GM19023 (cell line): ENCODE measurements around the gene PEX5L.
A peak's percentile ranks its signal among the peaks of the same experiment; 100 is the strongest.
"Not testable (repeated sequence)": the region's sequence is repeated elsewhere in the genome, so short reads cannot be mapped to it uniquely, and the experiment has no call there.

ENCODE experiments used
- ATAC-seq: cut with Tn5 transposase; IDR thresholded peaks from one replicate; pipeline ENCODE4 v1.9.1; 2021; ENCODE audit warnings: mild to moderate bottlenecking, moderate library complexity; ENCODE audit not compliant: unreplicated experiment

The PEX5L gene, protein sequence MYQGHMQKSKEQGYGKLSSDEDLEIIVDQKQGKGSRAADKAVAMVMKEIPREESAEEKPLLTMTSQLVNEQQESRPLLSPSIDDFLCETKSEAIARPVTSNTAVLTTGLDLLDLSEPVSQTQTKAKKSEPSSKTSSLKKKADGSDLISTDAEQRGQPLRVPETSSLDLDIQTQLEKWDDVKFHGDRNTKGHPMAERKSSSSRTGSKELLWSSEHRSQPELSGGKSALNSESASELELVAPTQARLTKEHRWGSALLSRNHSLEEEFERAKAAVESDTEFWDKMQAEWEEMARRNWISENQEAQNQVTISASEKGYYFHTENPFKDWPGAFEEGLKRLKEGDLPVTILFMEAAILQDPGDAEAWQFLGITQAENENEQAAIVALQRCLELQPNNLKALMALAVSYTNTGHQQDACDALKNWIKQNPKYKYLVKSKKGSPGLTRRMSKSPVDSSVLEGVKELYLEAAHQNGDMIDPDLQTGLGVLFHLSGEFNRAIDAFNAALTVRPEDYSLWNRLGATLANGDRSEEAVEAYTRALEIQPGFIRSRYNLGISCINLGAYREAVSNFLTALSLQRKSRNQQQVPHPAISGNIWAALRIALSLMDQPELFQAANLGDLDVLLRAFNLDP

GRCh38 chr3:180036671-180037455 lies at the start of gene PEX5L:
Gene PEX5L (minus strand): TSS chr3:180036937. CDS start chr3:180036599, 338 bp downstream.
- ATAC-seq: peak; percentile 89

DNA sequence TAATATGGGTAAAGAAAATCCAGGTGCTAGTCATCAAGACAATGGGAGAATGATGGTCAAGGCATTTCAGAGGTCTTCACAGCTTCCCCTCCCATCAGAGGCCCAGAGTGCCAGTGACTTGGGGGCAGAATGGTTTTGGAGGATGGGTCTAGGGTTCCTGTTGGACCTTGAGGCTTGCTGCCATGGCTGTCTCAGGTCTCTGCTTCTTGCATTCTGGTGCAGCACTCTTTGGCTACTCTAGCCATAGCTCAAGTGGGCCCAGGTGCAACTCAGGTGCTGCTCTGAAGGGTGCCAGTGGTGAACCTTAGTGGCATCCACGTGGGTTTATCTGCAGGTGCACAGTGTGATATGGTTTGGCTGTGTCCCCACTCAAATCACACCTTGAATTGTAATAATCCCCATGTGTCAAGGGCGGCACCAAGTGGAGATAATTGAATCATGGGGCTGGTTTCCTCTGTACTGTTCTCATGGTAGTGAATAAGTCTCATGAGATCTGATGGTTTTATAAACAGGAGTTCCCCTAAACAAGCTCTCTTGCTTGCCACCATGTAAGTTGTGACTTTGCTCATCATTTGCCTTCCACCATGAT lies 48.5 kb upstream of the PEX5L start:
- no peak for ATAC-seq

DNA sequence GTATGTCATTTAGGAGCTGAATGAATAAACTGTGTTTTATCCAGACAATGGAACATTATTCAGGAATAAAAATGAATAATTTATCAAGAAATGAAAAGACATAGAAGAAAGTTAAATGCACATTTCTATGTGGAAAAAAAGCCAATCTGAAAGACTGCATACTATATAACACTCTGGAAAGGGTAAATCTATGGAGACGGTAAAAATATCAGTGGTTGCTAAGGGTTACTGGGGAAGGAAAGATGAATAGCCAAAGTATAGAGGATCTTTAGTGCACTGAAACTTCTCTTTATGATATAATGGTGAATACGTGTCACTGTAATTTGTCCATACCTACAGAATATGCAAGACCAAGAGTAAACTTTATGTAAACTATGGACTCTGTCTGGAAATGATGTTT lies 46.0 kb upstream of the PEX5L start:
- no peak for ATAC-seq

DNA sequence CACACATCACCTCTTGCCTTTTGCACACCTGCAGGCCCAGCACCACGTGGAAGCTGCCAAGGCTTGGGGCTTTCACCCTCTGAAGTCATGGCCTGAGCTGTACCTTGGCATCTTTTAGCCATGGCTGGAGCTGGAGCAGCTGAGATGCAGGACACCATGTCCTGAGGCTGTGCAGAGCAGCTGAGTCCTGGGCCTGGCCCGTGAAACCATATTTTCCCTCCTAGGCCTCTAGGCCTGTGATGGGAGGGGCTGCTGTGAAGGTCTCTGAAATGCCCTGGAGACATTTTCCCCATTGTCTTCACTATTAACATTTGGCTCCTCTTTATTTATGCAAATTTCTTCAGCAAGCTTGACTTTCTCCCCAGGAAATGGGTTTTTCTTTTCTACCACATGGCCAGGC lies 41.9 kb upstream of the PEX5L start:
- ATAC-seq: no peak

DNA sequence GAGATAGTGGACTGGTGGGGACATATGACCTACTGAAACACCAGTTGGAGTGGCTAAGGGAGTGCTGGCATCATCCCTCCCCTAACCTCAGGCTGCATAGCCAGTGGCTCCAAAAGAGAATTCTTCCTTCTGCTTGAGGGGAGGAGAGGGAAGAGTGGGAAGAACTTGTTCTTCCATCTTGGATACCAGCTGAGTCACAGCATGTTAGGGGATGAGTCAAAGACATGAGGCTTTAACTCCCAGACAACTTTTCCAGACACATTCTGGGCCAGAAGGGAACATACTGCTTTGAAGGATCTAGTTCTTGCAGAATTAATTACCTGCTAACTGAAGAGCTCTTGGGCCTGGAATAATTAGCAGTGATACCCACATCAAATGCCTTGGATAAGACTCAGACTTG lies 36.8 kb upstream of the PEX5L start:
- no peak for ATAC-seq

DNA sequence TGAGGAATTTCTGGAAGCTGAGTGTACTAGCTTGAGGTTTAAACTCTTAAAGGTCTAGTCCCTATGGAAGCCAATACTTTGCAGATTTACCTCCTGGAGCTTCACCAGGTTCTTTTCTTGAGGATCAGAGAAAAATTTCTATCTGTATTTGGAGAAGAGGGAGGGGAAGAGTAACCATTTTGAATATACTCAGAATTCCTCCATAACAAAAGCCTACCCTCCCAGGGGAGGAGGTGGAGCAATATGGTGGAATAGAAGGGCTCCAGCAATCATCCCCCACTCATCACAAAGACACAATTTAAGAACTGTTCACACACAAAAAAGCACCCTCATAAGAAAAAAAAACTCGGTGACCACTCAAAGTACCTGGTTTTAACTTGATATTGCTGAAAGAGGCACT lies 36.0 kb upstream of the PEX5L start:
- ATAC-seq: no peak

GRCh38 chr3:180070925-180071324 lies 34.2 kb upstream of the PEX5L start:
- ATAC-seq: no peak

- ATAC-seq: no peak
Observed at GRCh38 chr3:180068023-180068422, 31.3 kb upstream of the PEX5L start.

GRCh38 chr3:180066598-180066997 lies 29.9 kb upstream of the PEX5L start:
- ATAC-seq: no peak

DNA sequence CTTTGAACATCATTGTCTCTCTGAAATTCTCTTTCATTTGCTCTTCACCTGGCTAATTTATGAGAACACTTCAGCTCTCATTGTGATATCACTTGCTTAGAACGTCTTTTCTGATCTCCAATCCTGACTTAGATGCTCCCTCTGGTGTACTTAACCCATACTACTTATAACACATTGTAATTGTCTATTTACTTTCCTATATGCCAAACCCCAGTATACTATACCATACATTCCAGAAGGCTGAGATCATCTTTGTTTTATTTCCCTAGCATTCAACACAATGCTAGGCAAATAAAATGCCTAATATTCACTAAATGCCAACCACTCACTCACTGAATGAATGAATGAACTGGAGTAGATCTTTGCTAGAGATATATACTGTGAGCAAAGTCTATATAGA lies 27.0 kb upstream of the PEX5L start:
- ATAC-seq: no peak

- no peak for ATAC-seq
Observed at GRCh38 chr3:180062771-180063170, 26.0 kb upstream of the PEX5L start.

- ATAC-seq: no peak
Observed at GRCh38 chr3:180059356-180059755, 22.6 kb upstream of the PEX5L start.

DNA sequence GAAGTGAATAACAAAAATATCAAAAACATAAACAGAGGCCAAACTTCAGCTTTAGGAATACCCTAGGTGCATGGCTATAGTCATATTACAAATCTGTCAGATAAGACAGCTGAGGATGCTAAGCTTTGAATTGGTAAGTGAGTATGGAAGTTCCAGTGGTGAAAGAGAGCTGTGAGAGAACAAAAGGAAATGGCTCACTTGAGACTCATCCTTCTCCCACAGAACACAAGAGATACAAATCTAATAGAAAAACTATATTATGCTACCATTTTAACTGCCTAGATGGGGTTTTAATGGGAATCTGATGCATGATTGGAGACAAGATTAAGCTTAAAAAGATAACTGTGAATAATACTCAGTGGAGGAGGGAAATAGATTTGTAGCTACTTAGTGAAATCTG lies 21.5 kb upstream of the PEX5L start:
- no peak for ATAC-seq

- not testable (repeated sequence) for ATAC-seq
Observed at GRCh38 chr3:180055656-180056055, 18.9 kb upstream of the PEX5L start.

- no peak for ATAC-seq
Observed at GRCh38 chr3:180049391-180049790, 12.7 kb upstream of the PEX5L start.

- ATAC-seq: no peak
Observed at GRCh38 chr3:180048840-180049239, 12.1 kb upstream of the PEX5L start.

GRCh38 chr3:180048103-180048502 lies 11.4 kb upstream of the PEX5L start:
- ATAC-seq: peak; percentile 72

- ATAC-seq: no peak
Observed at GRCh38 chr3:180040966-180041365, 4.2 kb upstream of the PEX5L start.

- peak; percentile 56 for ATAC-seq
Observed at GRCh38 chr3:180036092-180036670, 556 bp downstream of the PEX5L start.

GRCh38 chr3:180026997-180027396 lies 9.7 kb downstream of the PEX5L start:
- ATAC-seq: no peak

GRCh38 chr3:180018543-180018942 lies 18.2 kb downstream of the PEX5L start:
- no peak for ATAC-seq
